BJ (cell line): Measurements from ENCODE around the gene TSHZ2. TPM values are rescaled to one million over a fixed set of nuclear protein-coding genes. Genes with fewer than 3 reads are reported as not detected.

ENCODE experiments used
- CTCF ChIA-PET: fragments of 350-600 bp; formaldehyde crosslinking; extraction: SDS; loops from one replicate; lab custom pipeline; 2021; ENCODE audit warnings: antibody characterized with exemption, inconsistent platforms; lab: Yijun Ruan, JAX
- POLR2A ChIA-PET: fragments of 300-600 bp; sonication (Branson Sonifier 250); formaldehyde crosslinking; extraction: SDS; loops from one replicate; lab custom pipeline; 2021; ENCODE audit warnings: antibody characterized with exemption; lab: Charles Lee
- DNase-seq: peaks from one replicate; pipeline ENCODE4 v3.0.0-alpha.2; 2011; ENCODE audit warnings: low read depth
- H3K27me3 ChIP-seq: 2 replicates; pipeline ENCODE4 v1.6.0; 2011; ENCODE audit warnings: low read length; ENCODE audit not compliant: control insufficient read depth, insufficient read depth
- H3K36me3 ChIP-seq: 2 replicates; pipeline ENCODE4 v1.5.1; 2011; ENCODE audit warnings: low read length; ENCODE audit not compliant: control insufficient read depth, insufficient read depth
- H3K4me3 ChIP-seq: 2 replicates; pipeline ENCODE4 v1.5.1; 2011; ENCODE audit warnings: low read depth, mild to moderate bottlenecking, control low read depth, low read length
- polyA plus RNA-seq: library from polyadenylated mRNA; depleted of rRNA; stranded (reverse); fragments of >200 nt; gene quantifications from 2 replicates; pipeline ENCODE4 v1.2.3, GENCODE V29; 2011
- TF ChIP-seq, protein P1 (sequence below): IDR thresholded peaks from 2 replicates; pipeline ENCODE4 v1.5.1; 2011; ENCODE audit warnings: low read depth, mild to moderate bottlenecking, control low read depth, inconsistent platforms, low read length, moderate library complexity; ENCODE audit not compliant: insufficient read depth

The TSHZ2 gene
- polyA plus RNA-seq, 1 experiment, result not detected

- Histone ChIP-seq H3K27me3 (no peaks in the 10 kb centered on the region), H3K36me3 (no peaks in the 10 kb centered on the region), H3K4me3 (no peak overlapping the region)
- ChIA-PET CTCF (interaction anchor here (0.7 kb wide), 1 partner anchor 353 kb away, joined by 3 read pairs; no protein-coding TSS in a partner anchor), POLR2A (no interaction called here)
- TF ChIP-seq, protein P1, sequence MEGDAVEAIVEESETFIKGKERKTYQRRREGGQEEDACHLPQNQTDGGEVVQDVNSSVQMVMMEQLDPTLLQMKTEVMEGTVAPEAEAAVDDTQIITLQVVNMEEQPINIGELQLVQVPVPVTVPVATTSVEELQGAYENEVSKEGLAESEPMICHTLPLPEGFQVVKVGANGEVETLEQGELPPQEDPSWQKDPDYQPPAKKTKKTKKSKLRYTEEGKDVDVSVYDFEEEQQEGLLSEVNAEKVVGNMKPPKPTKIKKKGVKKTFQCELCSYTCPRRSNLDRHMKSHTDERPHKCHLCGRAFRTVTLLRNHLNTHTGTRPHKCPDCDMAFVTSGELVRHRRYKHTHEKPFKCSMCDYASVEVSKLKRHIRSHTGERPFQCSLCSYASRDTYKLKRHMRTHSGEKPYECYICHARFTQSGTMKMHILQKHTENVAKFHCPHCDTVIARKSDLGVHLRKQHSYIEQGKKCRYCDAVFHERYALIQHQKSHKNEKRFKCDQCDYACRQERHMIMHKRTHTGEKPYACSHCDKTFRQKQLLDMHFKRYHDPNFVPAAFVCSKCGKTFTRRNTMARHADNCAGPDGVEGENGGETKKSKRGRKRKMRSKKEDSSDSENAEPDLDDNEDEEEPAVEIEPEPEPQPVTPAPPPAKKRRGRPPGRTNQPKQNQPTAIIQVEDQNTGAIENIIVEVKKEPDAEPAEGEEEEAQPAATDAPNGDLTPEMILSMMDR, result no peak
- no peak for DNase-seq
Measured at GRCh38 chr20:53002786-53003185, 30.6 kb downstream of the TSHZ2 start.

DNA sequence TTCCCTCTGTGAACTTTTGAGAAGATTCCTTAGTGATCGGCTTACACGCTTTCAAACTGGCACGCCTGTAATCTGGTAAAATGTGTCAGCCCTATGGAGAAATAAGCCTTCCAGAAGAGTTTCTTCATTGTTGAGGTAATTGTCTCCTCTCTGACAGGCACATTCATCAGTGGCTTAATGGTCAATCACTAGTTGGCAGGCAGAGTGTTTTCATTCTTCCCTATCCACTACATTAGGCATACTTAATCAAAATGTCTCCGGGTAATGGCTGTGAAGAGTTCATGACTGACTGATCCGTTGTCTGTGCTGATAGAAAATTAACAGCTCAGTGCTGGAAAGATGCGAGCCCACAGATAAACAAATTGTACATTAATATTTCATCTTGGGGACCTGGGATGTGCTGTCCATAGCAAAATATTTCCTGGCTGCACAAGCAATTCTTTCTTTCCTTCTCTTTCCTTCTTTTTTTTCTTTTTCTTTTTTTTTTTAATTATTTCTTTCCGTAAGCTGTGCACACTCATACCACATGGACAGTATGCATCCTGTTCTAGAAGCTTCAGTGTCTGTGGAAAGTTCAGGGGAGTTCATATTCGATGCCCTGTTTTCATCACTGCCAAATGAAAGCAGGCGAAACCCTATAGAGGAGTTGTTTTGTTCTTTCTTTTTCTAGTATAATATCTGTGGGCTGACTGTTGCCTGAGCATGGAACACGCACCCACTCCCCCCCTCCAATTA is 31.4 kb downstream of the TSHZ2 start:
- H3K4me3 ChIP-seq, result no peak overlapping the region
- H3K27me3 ChIP-seq, result no peaks in the 10 kb centered on the region
- ChIA-PET POLR2A (no interaction called here), CTCF (no interaction called here)
- TF ChIP-seq, protein P1, result no peak
- no peak for DNase-seq
- no peaks in the 10 kb centered on the region for H3K36me3 ChIP-seq

- TF ChIP-seq, protein P1, result no peak
- no peak for DNase-seq
- H3K4me3 ChIP-seq, result no peak overlapping the region
- ChIA-PET CTCF (no interaction called here), POLR2A (no interaction called here)
- H3K27me3 ChIP-seq, result no peaks in the 10 kb centered on the region
- H3K36me3 ChIP-seq, result no peaks in the 10 kb centered on the region
Measured at GRCh38 chr20:53004267-53004813, 32.2 kb downstream of the TSHZ2 start.

GRCh38 chr20:53009979-53010735 is 38.0 kb downstream of the TSHZ2 start:
- no peak for DNase-seq
- Histone ChIP-seq H3K36me3 (no peaks in the 10 kb centered on the region), H3K4me3 (no peak overlapping the region), H3K27me3 (no peaks in the 10 kb centered on the region)
- ChIA-PET CTCF (interaction anchor here (0.6 kb wide), 1 partner anchor 31 kb away, joined by 3 read pairs; no protein-coding TSS in a partner anchor), POLR2A (no interaction called here)
- TF ChIP-seq, protein P1, result no peak

DNA sequence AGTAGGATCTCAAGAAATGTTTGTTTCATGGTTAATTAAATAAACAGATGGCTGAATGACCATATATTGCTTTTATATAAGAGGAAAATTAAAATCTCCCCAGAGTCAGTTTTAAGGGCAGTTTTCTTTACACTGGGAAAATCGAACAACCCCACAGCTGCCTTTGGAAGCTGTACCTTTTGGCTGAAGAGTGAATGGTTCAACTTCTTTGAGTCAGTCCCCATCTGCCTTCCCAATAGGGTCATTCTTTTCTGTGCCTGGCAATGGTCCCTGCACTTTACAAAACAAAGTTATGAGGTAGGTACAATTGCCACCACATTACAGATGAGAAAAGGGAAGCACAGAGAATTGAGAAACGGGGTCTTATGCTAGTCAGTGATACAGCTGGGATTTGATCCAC is 39.5 kb downstream of the TSHZ2 start:
- ChIA-PET POLR2A (no interaction called here), CTCF (no interaction called here)
- H3K4me3 ChIP-seq, result no peak overlapping the region
- no peaks in the 10 kb centered on the region for H3K36me3 ChIP-seq
- no peaks in the 10 kb centered on the region for H3K27me3 ChIP-seq
- TF ChIP-seq, protein P1, result no peak
- DNase-seq, result no peak
